Thyroid gland (tissue), 4 donors: ENCODE data around the gene MRC2.

Experiments used
- POLR2A ChIP-seq, 2 donors: fragments of 450-650 bp; IDR thresholded peaks; one replicate each; pipeline ENCODE4 v1.6.1; 2017; ENCODE audit warnings: antibody characterized with exemption in 2 of 2, mild to moderate bottlenecking in 2 of 2, moderate library complexity in 1 of 2
- TF ChIP-seq, protein P1 (sequence below), 6 experiments: fragments of 200-600 bp in 3 of 6; fragments of 450-650 bp in 3 of 6; sonication (generic) in 3 of 6; IDR thresholded peaks; one replicate each; pipeline ENCODE4 v1.5.1; 2016 to 2019; ENCODE audit warnings: antibody characterized with exemption in 6 of 6, mild to moderate bottlenecking in 2 of 6, inconsistent platforms in 1 of 6, moderate library complexity in 1 of 6

DNA sequence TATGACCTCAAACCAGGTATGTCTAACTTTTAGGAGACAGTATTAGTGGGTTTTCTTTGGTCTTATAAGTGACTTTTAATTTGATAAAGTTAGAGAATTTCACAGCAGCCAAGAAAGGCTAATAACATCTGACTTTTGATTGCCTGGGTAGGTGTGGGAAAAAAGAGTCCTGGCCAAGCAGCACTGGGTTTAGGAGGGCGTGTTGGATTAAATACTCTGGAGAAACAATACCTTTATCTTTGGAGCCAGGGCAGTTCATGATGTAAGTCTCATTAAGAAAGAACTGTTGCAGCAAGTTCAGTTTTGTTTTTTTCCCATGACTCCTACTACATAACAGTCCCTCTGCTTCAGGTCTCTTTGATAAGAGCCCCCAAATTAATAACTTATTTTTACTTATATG, 26.7 kb upstream of the MRC2 start:
- TF ChIP-seq, protein P1, sequence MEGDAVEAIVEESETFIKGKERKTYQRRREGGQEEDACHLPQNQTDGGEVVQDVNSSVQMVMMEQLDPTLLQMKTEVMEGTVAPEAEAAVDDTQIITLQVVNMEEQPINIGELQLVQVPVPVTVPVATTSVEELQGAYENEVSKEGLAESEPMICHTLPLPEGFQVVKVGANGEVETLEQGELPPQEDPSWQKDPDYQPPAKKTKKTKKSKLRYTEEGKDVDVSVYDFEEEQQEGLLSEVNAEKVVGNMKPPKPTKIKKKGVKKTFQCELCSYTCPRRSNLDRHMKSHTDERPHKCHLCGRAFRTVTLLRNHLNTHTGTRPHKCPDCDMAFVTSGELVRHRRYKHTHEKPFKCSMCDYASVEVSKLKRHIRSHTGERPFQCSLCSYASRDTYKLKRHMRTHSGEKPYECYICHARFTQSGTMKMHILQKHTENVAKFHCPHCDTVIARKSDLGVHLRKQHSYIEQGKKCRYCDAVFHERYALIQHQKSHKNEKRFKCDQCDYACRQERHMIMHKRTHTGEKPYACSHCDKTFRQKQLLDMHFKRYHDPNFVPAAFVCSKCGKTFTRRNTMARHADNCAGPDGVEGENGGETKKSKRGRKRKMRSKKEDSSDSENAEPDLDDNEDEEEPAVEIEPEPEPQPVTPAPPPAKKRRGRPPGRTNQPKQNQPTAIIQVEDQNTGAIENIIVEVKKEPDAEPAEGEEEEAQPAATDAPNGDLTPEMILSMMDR (IDR thresholded peaks at IDR 0.05) = no peak
- TF ChIP-seq POLR2A (IDR thresholded peaks at IDR 0.05) = no peak
